ENCODE measurements around the gene SORT1.
A peak's percentile ranks its signal among the peaks of the same experiment; 100 is the strongest.

Gene SORT1

GRCh38 chr1:109264379-109264755 is 133.4 kb downstream of the SORT1 start:
- Histone ChIP-seq H3K23ac (ENCODE audit: low read length) (no peak overlapping the region), H3K27me3 (ENCODE audit: insufficient read depth, low read length, poor library complexity) (no peaks in the 10 kb centered on the region), H3K27ac (ENCODE audit: low read depth, low read length) (no peak overlapping the region), H2BK5ac (ENCODE audit: low read length) (no peak overlapping the region), H3K9ac (ENCODE audit: low read length) (no peak overlapping the region), H3K4ac (ENCODE audit: low read depth, low read length) (no peak overlapping the region), H2BK15ac (replicated peaks; ENCODE audit: low read depth) (no peak overlapping the region), H3K79me2 (ENCODE audit: control insufficient read depth, insufficient read depth, low read length) (no peaks in the 10 kb centered on the region), H3K4me2 (ENCODE audit: low read length) (no peak overlapping the region), H3K36me3 (ENCODE audit: control insufficient read depth, insufficient read depth, low read length) (no peaks in the 10 kb centered on the region), H3K4me3 (ENCODE audit: low read length) (no peak overlapping the region), H3K56ac (ENCODE audit: low read length) (no peak overlapping the region), H3K4me1 (ENCODE audit: control insufficient read depth, low read depth, low read length) (no peaks in the 10 kb centered on the region), H2BK120ac (ENCODE audit: low read depth, low read length) (no peak overlapping the region), H2AK5ac (ENCODE audit: low read length) (no peak overlapping the region), H3K18ac (ENCODE audit: low read length) (no peak overlapping the region), H3K79me1 (ENCODE audit: low read length) (no peaks in the 10 kb centered on the region), H4K8ac (ENCODE audit: low read depth, low read length) (no peak overlapping the region), H4K5ac (ENCODE audit: low read length) (no peak overlapping the region)
- DNase-seq, result no peak
- WGBS (ENCODE audit: extremely low coverage, insufficient coverage, low lambda C conversion rate), result no CpG with 5 or more reads among the region's 9 CpGs

DNA sequence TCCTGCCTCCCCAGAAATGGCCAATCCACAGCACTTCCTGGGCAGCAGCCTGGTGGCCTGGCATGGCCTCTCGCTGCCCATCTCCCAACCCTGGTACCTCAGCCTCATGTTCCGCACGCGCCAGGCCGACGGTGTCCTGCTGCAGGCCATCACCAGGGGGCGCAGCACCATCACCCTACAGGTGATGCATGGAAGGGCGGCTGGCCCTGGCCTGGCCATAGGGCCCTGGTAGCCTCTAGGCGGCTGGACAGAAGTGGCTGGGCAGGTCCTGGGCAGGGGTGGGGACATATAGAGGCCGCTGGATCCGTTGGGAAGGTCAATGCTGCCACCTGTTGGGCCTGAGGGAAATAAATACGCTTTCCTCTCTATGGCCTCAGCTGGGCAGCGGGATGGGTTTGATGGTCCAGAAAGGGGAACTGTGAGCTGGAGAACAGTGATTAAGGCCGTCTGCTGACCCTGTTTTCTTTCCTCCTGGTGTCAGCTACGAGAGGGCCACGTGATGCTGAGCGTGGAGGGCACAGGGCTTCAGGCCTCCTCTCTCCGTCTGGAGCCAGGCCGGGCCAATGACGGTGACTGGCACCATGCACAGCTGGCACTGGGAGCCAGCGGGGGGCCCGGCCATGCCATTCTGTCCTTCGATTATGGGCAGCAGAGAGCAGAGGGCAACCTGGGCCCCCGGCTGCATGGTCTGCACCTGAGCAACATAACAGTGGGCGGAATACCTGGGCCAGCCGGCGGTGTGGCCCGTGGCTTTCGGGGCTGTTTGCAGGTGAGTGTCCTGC is 133.9 kb downstream of the SORT1 start:
- H3K4me1 ChIP-seq (ENCODE audit: control insufficient read depth, low read depth, low read length), result no peaks in the 10 kb centered on the region
- no peak overlapping the region for H3K4me3 ChIP-seq (ENCODE audit: low read length)
- no peak overlapping the region for H3K18ac ChIP-seq (ENCODE audit: low read length)
- H4K8ac ChIP-seq (ENCODE audit: low read depth, low read length), result no peak overlapping the region
- no peak overlapping the region for H3K23ac ChIP-seq (ENCODE audit: low read length)
- no peak overlapping the region for H2AK5ac ChIP-seq (ENCODE audit: low read length)
- DNase-seq, result peak; percentile 98
- H2BK120ac ChIP-seq (ENCODE audit: low read depth, low read length), result no peak overlapping the region
- no peaks in the 10 kb centered on the region for H3K27me3 ChIP-seq (ENCODE audit: insufficient read depth, low read length, poor library complexity)
- H3K79me1 ChIP-seq (ENCODE audit: low read length), result no peaks in the 10 kb centered on the region
- H3K27ac ChIP-seq (ENCODE audit: low read depth, low read length), result no peak overlapping the region
- no peak overlapping the region for H3K56ac ChIP-seq (ENCODE audit: low read length)
- no CpG with 5 or more reads among the region's 29 CpGs for WGBS (ENCODE audit: extremely low coverage, insufficient coverage, low lambda C conversion rate)
- H3K36me3 ChIP-seq (ENCODE audit: control insufficient read depth, insufficient read depth, low read length), result no peaks in the 10 kb centered on the region
- H2BK5ac ChIP-seq (ENCODE audit: low read length), result no peak overlapping the region
- H3K79me2 ChIP-seq (ENCODE audit: control insufficient read depth, insufficient read depth, low read length), result no peaks in the 10 kb centered on the region
- H3K4me2 ChIP-seq (ENCODE audit: low read length), result no peak overlapping the region
- H2BK15ac ChIP-seq (replicated peaks; ENCODE audit: low read depth), result no peak overlapping the region
- H4K5ac ChIP-seq (ENCODE audit: low read length), result no peak overlapping the region
- no peak overlapping the region for H3K4ac ChIP-seq (ENCODE audit: low read depth, low read length)
- no peak overlapping the region for H3K9ac ChIP-seq (ENCODE audit: low read length)

- WGBS (ENCODE audit: extremely low coverage, insufficient coverage, low lambda C conversion rate), result no CpG with 5 or more reads among the region's 12 CpGs
- no peak overlapping the region for H3K27ac ChIP-seq (ENCODE audit: low read depth, low read length)
Measured at GRCh38 chr1:109263234-109263596, 134.5 kb downstream of the SORT1 start.

DNA sequence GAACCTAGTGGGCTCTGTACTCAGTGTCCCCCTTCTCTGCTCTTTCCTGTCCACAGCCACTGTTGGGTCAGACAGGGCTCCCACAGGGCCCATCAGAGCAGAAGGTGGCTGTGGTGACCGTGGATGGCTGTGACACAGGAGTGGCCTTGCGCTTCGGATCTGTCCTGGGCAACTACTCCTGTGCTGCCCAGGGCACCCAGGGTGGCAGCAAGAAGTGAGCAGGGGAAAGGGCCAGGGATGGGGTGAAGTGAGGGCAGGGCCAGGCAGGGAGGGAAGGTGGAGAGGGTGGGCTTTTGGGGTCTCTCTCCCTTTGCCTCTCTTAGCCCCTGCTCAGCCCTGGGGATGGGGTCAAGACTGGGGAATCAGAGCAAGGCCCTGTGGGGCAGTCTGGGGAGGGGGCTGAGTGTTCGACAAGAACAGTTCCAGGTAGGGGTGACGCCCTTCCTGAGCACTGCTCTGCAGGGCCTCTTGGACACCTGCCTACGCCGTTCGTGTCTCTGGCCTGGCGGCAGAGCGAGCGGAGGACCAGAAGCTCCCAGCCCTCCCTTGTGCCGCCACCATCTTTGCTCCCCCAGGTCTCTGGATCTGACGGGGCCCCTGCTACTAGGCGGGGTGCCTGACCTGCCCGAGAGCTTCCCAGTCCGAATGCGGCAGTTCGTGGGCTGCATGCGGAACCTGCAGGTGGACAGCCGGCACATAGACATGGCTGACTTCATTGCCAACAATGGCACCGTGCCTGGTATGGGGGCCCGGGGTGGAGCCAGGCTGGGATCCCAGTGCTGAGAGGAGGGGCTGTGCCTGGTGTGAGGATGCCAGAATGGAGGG is 135.3 kb downstream of the SORT1 start:
- no peaks in the 10 kb centered on the region for H3K27me3 ChIP-seq (ENCODE audit: insufficient read depth, low read length, poor library complexity)
- H3K9ac ChIP-seq (ENCODE audit: low read length), result no peak overlapping the region
- H3K18ac ChIP-seq (ENCODE audit: low read length), result no peak overlapping the region
- no peak overlapping the region for H3K56ac ChIP-seq (ENCODE audit: low read length)
- no peak overlapping the region for H2BK15ac ChIP-seq (replicated peaks; ENCODE audit: low read depth)
- DNase-seq, result no peak
- H3K4me3 ChIP-seq (ENCODE audit: low read length), result no peak overlapping the region
- H3K36me3 ChIP-seq (ENCODE audit: control insufficient read depth, insufficient read depth, low read length), result no peaks in the 10 kb centered on the region
- H3K23ac ChIP-seq (ENCODE audit: low read length), result no peak overlapping the region
- no peaks in the 10 kb centered on the region for H3K79me1 ChIP-seq (ENCODE audit: low read length)
- no peak overlapping the region for H3K27ac ChIP-seq (ENCODE audit: low read depth, low read length)
- no peaks in the 10 kb centered on the region for H3K79me2 ChIP-seq (ENCODE audit: control insufficient read depth, insufficient read depth, low read length)
- no peak overlapping the region for H4K8ac ChIP-seq (ENCODE audit: low read depth, low read length)
- H3K4ac ChIP-seq (ENCODE audit: low read depth, low read length), result no peak overlapping the region
- no CpG with 5 or more reads among the region's 22 CpGs for WGBS (ENCODE audit: extremely low coverage, insufficient coverage, low lambda C conversion rate)
- no peak overlapping the region for H4K5ac ChIP-seq (ENCODE audit: low read length)
- no peak overlapping the region for H2BK120ac ChIP-seq (ENCODE audit: low read depth, low read length)
- no peaks in the 10 kb centered on the region for H3K4me1 ChIP-seq (ENCODE audit: control insufficient read depth, low read depth, low read length)
- no peak overlapping the region for H2AK5ac ChIP-seq (ENCODE audit: low read length)
- H3K4me2 ChIP-seq (ENCODE audit: low read length), result no peak overlapping the region
- H2BK5ac ChIP-seq (ENCODE audit: low read length), result no peak overlapping the region

More at GRCh38 chr1:109263234-109263596, 134.5 kb downstream of the SORT1 start:
- Histone ChIP-seq H2BK5ac (ENCODE audit: low read length) (no peak overlapping the region), H3K27me3 (ENCODE audit: insufficient read depth, low read length, poor library complexity) (no peaks in the 10 kb centered on the region), H3K18ac (ENCODE audit: low read length) (no peak overlapping the region), H3K36me3 (ENCODE audit: control insufficient read depth, insufficient read depth, low read length) (no peaks in the 10 kb centered on the region), H3K4me1 (ENCODE audit: control insufficient read depth, low read depth, low read length) (no peaks in the 10 kb centered on the region), H2BK120ac (ENCODE audit: low read depth, low read length) (no peak overlapping the region), H3K79me1 (ENCODE audit: low read length) (no peaks in the 10 kb centered on the region), H4K8ac (ENCODE audit: low read depth, low read length) (no peak overlapping the region), H4K5ac (ENCODE audit: low read length) (no peak overlapping the region), H3K79me2 (ENCODE audit: control insufficient read depth, insufficient read depth, low read length) (no peaks in the 10 kb centered on the region), H3K23ac (ENCODE audit: low read length) (no peak overlapping the region), H3K56ac (ENCODE audit: low read length) (no peak overlapping the region), H2BK15ac (replicated peaks; ENCODE audit: low read depth) (no peak overlapping the region), H2AK5ac (ENCODE audit: low read length) (no peak overlapping the region), H3K4ac (ENCODE audit: low read depth, low read length) (no peak overlapping the region), H3K4me3 (ENCODE audit: low read length) (no peak overlapping the region), H3K4me2 (ENCODE audit: low read length) (no peak overlapping the region), H3K9ac (ENCODE audit: low read length) (no peak overlapping the region)
- no peak for DNase-seq

GRCh38 chr1:109261578-109261977 is 136.1 kb downstream of the SORT1 start:
- no peak overlapping the region for H3K27ac ChIP-seq (ENCODE audit: low read depth, low read length)
- H2BK15ac ChIP-seq (replicated peaks; ENCODE audit: low read depth), result no peak overlapping the region
- DNase-seq, result no peak
- H4K5ac ChIP-seq (ENCODE audit: low read length), result no peak overlapping the region
- no peak overlapping the region for H3K23ac ChIP-seq (ENCODE audit: low read length)
- no peaks in the 10 kb centered on the region for H3K79me1 ChIP-seq (ENCODE audit: low read length)
- H2BK5ac ChIP-seq (ENCODE audit: low read length), result no peak overlapping the region
- no CpG with 5 or more reads among the region's 6 CpGs for WGBS (ENCODE audit: extremely low coverage, insufficient coverage, low lambda C conversion rate)
- H3K9ac ChIP-seq (ENCODE audit: low read length), result no peak overlapping the region
- no peak overlapping the region for H2BK120ac ChIP-seq (ENCODE audit: low read depth, low read length)
- no peak overlapping the region for H4K8ac ChIP-seq (ENCODE audit: low read depth, low read length)
- H3K79me2 ChIP-seq (ENCODE audit: control insufficient read depth, insufficient read depth, low read length), result no peaks in the 10 kb centered on the region
- no peaks in the 10 kb centered on the region for H3K36me3 ChIP-seq (ENCODE audit: control insufficient read depth, insufficient read depth, low read length)
- no peaks in the 10 kb centered on the region for H3K4me1 ChIP-seq (ENCODE audit: control insufficient read depth, low read depth, low read length)
- no peaks in the 10 kb centered on the region for H3K27me3 ChIP-seq (ENCODE audit: insufficient read depth, low read length, poor library complexity)
- H3K56ac ChIP-seq (ENCODE audit: low read length), result no peak overlapping the region
- no peak overlapping the region for H3K4me3 ChIP-seq (ENCODE audit: low read length)
- H3K18ac ChIP-seq (ENCODE audit: low read length), result no peak overlapping the region
- H2AK5ac ChIP-seq (ENCODE audit: low read length), result no peak overlapping the region
- H3K4ac ChIP-seq (ENCODE audit: low read depth, low read length), result no peak overlapping the region
- no peak overlapping the region for H3K4me2 ChIP-seq (ENCODE audit: low read length)

Measured in mesendoderm (in vitro differentiated cells).